WI38 (cell line): ENCODE results near the gene NRCAM.

Source experiments
- H3K4me3 ChIP-seq: 2 replicates; pipeline ENCODE4 v1.5.1; 2011; ENCODE audit warnings: low read depth, mild to moderate bottlenecking, control low read depth, low read length
- CTCF ChIP-seq: IDR thresholded peaks from 2 replicates; pipeline ENCODE4 v1.5.1; 2012; ENCODE audit warnings: low read depth, mild to moderate bottlenecking, control low read depth, low read length

The NRCAM gene

GRCh38 chr7:108424013-108424412 is 32.2 kb downstream of the NRCAM start:
- no peak for TF ChIP-seq CTCF
- H3K4me3 ChIP-seq, result no peak overlapping the region

GRCh38 chr7:108423089-108423989 is 32.9 kb downstream of the NRCAM start:
- TF ChIP-seq CTCF, result no peak
- no peak overlapping the region for H3K4me3 ChIP-seq

- TF ChIP-seq CTCF, result no peak
- H3K4me3 ChIP-seq, result no peak overlapping the region
Observed at GRCh38 chr7:108421720-108422331, 34.4 kb downstream of the NRCAM start.

GRCh38 chr7:108419961-108420908 is 36.0 kb downstream of the NRCAM start:
- H3K4me3 ChIP-seq, result no peak overlapping the region
- TF ChIP-seq CTCF, result no peak

GRCh38 chr7:108418946-108419345 is 37.3 kb downstream of the NRCAM start:
- TF ChIP-seq CTCF, result no peak
- H3K4me3 ChIP-seq, result no peak overlapping the region

GRCh38 chr7:108417926-108418325 is 38.3 kb downstream of the NRCAM start:
- no peak overlapping the region for H3K4me3 ChIP-seq
- no peak for TF ChIP-seq CTCF
